Measurements from ENCODE around the gene TPGS2.

Gene TPGS2

DNA sequence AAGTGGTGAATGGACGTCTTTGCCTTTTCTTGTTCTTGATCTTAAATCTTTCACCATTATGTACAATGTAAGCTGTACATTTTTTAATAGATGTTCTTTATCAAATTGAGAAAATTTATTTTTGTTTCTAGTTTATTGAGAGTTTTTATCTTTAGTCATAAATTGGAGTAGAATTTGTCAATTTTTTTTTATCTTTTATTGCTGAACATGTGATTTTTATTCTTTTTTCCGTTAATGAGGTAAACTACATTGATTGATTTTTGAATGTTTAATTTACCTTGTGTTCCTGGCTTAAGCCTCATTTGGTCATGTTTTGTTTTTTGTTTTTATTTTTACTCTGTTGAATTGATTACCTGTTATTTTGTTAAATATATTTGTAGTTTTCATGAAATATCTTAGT lies 19.8 kb upstream of the TPGS2 start:
- no peak overlapping the region for H3K4me2 ChIP-seq (ENCODE audit: low read depth, low read length, poor library complexity, severe bottlenecking)
- no peaks in the 10 kb centered on the region for H3K9me2 ChIP-seq (replicated peaks; ENCODE audit: insufficient read depth, low read length)
- H3K27me3 ChIP-seq (ENCODE audit: low read length): no peaks in the 10 kb centered on the region
- no peaks in the 10 kb centered on the region for H4K20me1 ChIP-seq (ENCODE audit: low read depth, low read length)
- H3K36me3 ChIP-seq (ENCODE audit: low read length): peaks cover 21% of the 10 kb centered on the region; the same call in 1 of the 2 replicates
- H3F3A ChIP-seq (ENCODE audit: insufficient read depth): no peaks in the 10 kb centered on the region
- H3K4me3 ChIP-seq (ENCODE audit: insufficient read depth, low read length, poor library complexity, severe bottlenecking): no peak overlapping the region
- no peak overlapping the region for H3K27ac ChIP-seq (ENCODE audit: low read depth, low read length)
- TF ChIP-seq, protein P1, sequence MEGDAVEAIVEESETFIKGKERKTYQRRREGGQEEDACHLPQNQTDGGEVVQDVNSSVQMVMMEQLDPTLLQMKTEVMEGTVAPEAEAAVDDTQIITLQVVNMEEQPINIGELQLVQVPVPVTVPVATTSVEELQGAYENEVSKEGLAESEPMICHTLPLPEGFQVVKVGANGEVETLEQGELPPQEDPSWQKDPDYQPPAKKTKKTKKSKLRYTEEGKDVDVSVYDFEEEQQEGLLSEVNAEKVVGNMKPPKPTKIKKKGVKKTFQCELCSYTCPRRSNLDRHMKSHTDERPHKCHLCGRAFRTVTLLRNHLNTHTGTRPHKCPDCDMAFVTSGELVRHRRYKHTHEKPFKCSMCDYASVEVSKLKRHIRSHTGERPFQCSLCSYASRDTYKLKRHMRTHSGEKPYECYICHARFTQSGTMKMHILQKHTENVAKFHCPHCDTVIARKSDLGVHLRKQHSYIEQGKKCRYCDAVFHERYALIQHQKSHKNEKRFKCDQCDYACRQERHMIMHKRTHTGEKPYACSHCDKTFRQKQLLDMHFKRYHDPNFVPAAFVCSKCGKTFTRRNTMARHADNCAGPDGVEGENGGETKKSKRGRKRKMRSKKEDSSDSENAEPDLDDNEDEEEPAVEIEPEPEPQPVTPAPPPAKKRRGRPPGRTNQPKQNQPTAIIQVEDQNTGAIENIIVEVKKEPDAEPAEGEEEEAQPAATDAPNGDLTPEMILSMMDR (IDR thresholded peaks at IDR 0.05; ENCODE audit: insufficient read depth, low read length, poor library complexity, severe bottlenecking): no peak
- TF ChIP-seq EZH2phosphoT487 (conservative IDR thresholded peaks at IDR 0.05; ENCODE audit: low read length): no peak
- H3K9ac ChIP-seq (ENCODE audit: low read length): no peak overlapping the region
- no peaks in the 10 kb centered on the region for H3K79me2 ChIP-seq (ENCODE audit: insufficient read depth, low read length)
- H3K9me3 ChIP-seq (ENCODE audit: insufficient read depth, low read length): no peaks in the 10 kb centered on the region; the same call in 1 of the 2 replicates
- no peak overlapping the region for H2AFZ ChIP-seq (ENCODE audit: low read depth, low read length, severe bottlenecking)

DNA sequence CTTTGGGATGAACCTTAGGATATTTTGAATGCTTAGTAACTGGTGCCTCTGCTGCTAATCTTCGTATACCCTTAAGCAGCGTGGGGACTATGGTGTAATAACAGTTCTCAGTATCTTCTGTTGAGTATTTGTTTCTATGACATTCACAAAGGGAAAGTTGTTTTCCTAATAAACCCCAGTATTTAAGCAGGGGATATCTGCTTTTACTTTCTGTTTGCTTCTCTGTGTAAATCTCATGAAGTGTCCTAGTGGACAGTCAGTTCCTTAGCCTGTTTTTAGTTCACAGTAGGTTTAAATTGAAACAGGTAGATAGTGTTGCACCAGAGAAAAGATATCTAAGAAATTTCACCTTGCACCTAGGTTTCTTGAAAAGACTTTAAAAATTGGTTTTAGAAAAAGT lies 15.0 kb upstream of the TPGS2 start:
- H3K9me3 ChIP-seq (ENCODE audit: insufficient read depth, low read length): no peaks in the 10 kb centered on the region
- TF ChIP-seq EZH2phosphoT487 (conservative IDR thresholded peaks at IDR 0.05; ENCODE audit: low read length): no peak
- TF ChIP-seq, protein P1 (IDR thresholded peaks at IDR 0.05; ENCODE audit: insufficient read depth, low read length, poor library complexity, severe bottlenecking): no peak
- H3K79me2 ChIP-seq (ENCODE audit: insufficient read depth, low read length): no peaks in the 10 kb centered on the region
- no peak overlapping the region for H2AFZ ChIP-seq (ENCODE audit: low read depth, low read length, severe bottlenecking)
- H3K9me2 ChIP-seq (replicated peaks; ENCODE audit: insufficient read depth, low read length): no peaks in the 10 kb centered on the region
- H3K36me3 ChIP-seq (ENCODE audit: low read length): no peaks in the 10 kb centered on the region
- H3F3A ChIP-seq (ENCODE audit: insufficient read depth): no peaks in the 10 kb centered on the region
- H4K20me1 ChIP-seq (ENCODE audit: low read depth, low read length): no peaks in the 10 kb centered on the region
- no peak overlapping the region for H3K4me2 ChIP-seq (ENCODE audit: low read depth, low read length, poor library complexity, severe bottlenecking)
- H3K4me3 ChIP-seq (ENCODE audit: insufficient read depth, low read length, poor library complexity, severe bottlenecking): no peak overlapping the region
- H3K27ac ChIP-seq (ENCODE audit: low read depth, low read length): no peak overlapping the region
- no peak overlapping the region for H3K9ac ChIP-seq (ENCODE audit: low read length)
- no peaks in the 10 kb centered on the region for H3K27me3 ChIP-seq (ENCODE audit: low read length)

DNA sequence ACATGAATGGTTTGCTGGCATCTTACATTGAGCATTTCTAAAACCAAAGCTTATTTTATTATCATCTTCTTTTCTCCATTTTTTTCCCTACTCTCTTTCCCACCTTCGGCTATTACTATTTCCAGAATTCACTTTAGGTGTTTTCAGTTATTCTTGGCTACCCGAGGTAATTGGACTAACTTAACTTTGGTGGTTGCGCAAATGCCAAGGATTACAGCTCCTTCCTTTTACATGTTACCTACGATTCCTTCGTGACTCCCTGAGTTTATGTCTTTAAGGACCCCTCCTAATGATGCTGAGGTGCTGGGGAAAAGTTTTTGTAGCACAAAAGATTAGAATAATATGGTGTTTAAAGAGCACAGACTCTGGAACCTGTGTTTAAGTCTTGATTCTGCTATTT lies 14.4 kb upstream of the TPGS2 start:
- Histone ChIP-seq H3F3A (ENCODE audit: insufficient read depth) (no peaks in the 10 kb centered on the region), H3K27me3 (ENCODE audit: low read length) (no peaks in the 10 kb centered on the region), H3K9me2 (replicated peaks; ENCODE audit: insufficient read depth, low read length) (no peaks in the 10 kb centered on the region), H3K9ac (ENCODE audit: low read length) (no peak overlapping the region), H4K20me1 (ENCODE audit: low read depth, low read length) (no peaks in the 10 kb centered on the region), H3K27ac (ENCODE audit: low read depth, low read length) (no peak overlapping the region), H2AFZ (ENCODE audit: low read depth, low read length, severe bottlenecking) (no peak overlapping the region), H3K79me2 (ENCODE audit: insufficient read depth, low read length) (no peaks in the 10 kb centered on the region), H3K4me2 (ENCODE audit: low read depth, low read length, poor library complexity, severe bottlenecking) (no peak overlapping the region), H3K9me3 (ENCODE audit: insufficient read depth, low read length) (no peaks in the 10 kb centered on the region), H3K4me3 (ENCODE audit: insufficient read depth, low read length, poor library complexity, severe bottlenecking) (no peak overlapping the region), H3K36me3 (ENCODE audit: low read length) (peaks cover under 1% of the 10 kb centered on the region; the same call in 1 of the 2 replicates)
- no peak for TF ChIP-seq EZH2phosphoT487 (conservative IDR thresholded peaks at IDR 0.05; ENCODE audit: low read length)
- TF ChIP-seq, protein P1 (IDR thresholded peaks at IDR 0.05; ENCODE audit: insufficient read depth, low read length, poor library complexity, severe bottlenecking): no peak

Measured in SU-DHL-6 (cell line).